GM18526 (cell line): ENCODE measurements around the gene SMCO4.

Experiments used
- POLR2A ChIP-seq: IDR thresholded peaks from 3 replicates; pipeline ENCODE4 v1.6.1; 2011; ENCODE audit not compliant: insufficient read length; ENCODE audit errors: extremely low read depth

The SMCO4 gene

GRCh38 chr11:93478841-93479240, 64.3 kb downstream of the SMCO4 start:
- no peak for TF ChIP-seq POLR2A

GRCh38 chr11:93477684-93478234, 65.4 kb downstream of the SMCO4 start:
- no peak for TF ChIP-seq POLR2A

- TF ChIP-seq POLR2A, result no peak
These were observed 66.4 kb downstream of the SMCO4 start for GRCh38 chr11:93476796-93477195.

- TF ChIP-seq POLR2A, result no peak
These were observed 69.1 kb downstream of the SMCO4 start for GRCh38 chr11:93474123-93474522.

- no peak for TF ChIP-seq POLR2A
These were observed 74.9 kb downstream of the SMCO4 start for GRCh38 chr11:93468290-93468689.

- no peak for TF ChIP-seq POLR2A
These were observed 76.1 kb downstream of the SMCO4 start for GRCh38 chr11:93467054-93467453.

GRCh38 chr11:93464927-93465540, 78.2 kb downstream of the SMCO4 start:
- TF ChIP-seq POLR2A, result no peak

- TF ChIP-seq POLR2A, result no peak
These were observed 84.9 kb downstream of the SMCO4 start for GRCh38 chr11:93458286-93458685.

GRCh38 chr11:93444617-93445073, 98.5 kb downstream of the SMCO4 start:
- no peak for TF ChIP-seq POLR2A

GRCh38 chr11:93432247-93432646, 110.9 kb downstream of the SMCO4 start:
- no peak for TF ChIP-seq POLR2A
